Hippocampal formation (tissue), 2 donors: ENCODE data around the gene THSD4.
"Not testable (repeated sequence)": the region's sequence is repeated elsewhere in the genome, so short reads cannot be mapped to it uniquely, and the experiment has no call there.

Source experiments
- DNase-seq, 2 donors: peaks; one replicate each; lab custom pipeline; 2025; lab: John Stamatoyannopoulos, UW

THSD4 gene

DNA sequence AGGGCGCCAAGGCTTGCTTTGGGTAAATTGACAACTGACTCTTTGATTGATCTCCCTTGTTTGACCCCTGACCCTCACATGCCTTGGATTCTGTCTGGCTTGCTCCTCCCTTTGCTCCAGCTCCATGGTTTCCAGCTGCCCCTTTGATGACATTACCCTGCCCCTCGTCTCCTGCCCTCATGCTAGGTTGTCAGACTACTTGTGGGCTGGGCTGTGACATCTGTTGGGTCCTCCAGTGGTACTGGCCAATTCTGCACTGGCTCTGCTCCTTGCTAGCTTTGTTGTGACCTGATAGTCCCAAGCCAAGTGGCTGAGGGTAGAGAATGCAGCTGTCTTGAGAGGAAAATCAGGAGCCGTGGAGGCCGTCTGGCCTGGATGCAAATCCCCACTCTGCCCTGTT lies 6.2 kb downstream of the THSD4 start:
- no peak for DNase-seq

GRCh38 chr15:71124937-71125790 lies 9.9 kb downstream of the THSD4 start:
- DNase-seq, result no peak

- DNase-seq, result no peak
Observed at GRCh38 chr15:71125831-71126450, 10.7 kb downstream of the THSD4 start.

DNA sequence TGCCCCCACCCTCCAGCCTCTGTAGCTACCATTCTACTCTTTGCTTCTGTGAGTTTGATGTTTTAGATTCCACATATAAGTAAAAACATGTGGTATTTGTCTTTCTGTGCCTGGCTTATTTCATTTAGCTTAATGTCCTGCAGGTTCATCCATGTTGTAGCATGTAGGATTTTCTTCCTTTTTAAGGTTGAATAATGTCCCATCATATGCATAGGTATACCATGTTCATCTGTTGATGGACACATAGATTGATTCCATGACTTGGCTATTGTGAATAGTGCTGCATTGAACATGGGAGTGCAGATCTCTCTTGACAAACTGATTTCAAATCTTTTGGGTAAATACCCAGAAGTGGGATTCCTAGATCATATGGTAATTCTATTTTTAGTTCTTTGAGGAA lies 11.8 kb downstream of the THSD4 start:
- DNase-seq, result no peak

DNA sequence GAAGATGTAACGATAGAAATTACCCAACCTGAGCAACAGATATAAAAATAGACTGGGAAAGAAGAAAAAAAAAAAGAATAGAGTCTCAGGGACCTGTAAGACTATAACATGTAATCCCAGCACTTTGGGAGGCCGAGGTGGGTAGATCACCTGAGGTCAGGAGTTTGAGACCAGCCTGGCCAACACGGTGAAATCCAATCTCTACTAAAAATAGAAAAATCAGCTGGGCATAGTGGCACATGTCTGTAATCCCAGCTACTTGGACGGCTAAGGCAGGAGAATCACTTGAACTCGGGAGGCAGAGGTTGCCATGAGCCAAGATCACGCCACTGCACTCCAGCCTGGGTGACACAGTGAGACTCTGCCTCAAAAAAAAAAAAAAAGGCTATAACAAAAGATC lies 12.9 kb downstream of the THSD4 start:
- not testable (repeated sequence) for DNase-seq

GRCh38 chr15:71128939-71129562 lies 13.8 kb downstream of the THSD4 start:
- DNase-seq, result no peak

DNA sequence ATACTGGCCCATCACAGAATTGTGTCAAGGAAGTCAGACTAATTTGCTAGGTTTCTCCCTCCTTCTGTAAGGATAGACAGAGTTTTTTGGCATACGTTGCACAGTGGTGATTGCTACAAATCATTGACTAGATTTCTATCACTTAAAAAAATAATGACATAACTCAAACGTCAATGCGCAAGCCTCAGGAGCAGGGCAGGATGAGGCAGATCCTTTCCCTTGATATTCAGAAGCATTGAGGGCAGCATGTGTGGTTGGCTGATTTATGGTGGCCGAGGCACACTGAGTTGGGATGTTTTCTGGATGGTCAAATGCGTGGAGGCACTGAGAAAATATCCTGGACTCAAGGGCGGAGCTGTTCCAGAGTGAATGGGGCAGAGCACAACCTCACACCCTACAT lies 14.4 kb downstream of the THSD4 start:
- DNase-seq, result no peak

- DNase-seq, result no peak
Observed at GRCh38 chr15:71131601-71132362, 16.5 kb downstream of the THSD4 start.

GRCh38 chr15:71133747-71134472 lies 18.6 kb downstream of the THSD4 start:
- DNase-seq, result no peak

- DNase-seq, result no peak
Observed at GRCh38 chr15:71136159-71136783, 21.0 kb downstream of the THSD4 start.

GRCh38 chr15:71136793-71137518 lies 21.7 kb downstream of the THSD4 start:
- DNase-seq, result no peak

DNA sequence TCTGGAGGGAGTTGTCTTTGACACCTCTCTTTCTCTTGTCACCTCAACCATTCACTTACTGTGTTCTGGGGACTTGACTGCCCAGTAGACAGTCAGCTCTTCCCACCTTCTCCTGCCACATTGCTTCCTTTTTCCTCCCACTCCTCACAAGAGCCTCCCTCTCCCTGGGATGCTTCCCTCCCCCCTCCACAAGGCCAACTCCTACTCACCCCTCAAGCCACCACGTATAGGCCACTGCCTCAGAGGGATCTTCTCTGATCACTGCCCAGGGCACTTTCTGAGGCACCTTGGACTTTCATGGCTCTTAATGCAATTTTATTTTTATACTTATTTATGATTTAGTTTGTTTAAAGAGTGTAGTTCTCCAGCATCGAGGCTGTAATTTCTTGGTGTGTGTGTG lies 23.2 kb downstream of the THSD4 start:
- no peak for DNase-seq

DNA sequence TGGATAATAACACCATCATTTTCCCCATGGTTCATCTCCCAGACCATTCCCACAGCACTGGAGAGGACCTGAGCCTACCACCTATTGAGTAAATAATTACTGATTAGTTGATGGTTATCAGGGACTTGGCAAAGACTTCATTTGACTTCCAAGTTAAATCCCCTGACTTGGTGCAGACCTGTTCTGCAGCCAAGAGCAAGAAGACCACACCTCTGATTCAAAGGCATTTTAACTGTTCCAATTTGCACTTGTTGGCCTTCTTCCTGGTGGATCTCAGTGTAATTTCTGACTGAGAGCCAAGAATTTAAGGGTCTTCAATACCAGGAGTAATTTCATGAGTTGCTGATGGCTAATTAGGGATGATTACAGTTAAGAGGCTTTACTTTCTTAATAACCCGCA lies 24.0 kb downstream of the THSD4 start:
- DNase-seq, result no peak

- no peak for DNase-seq
Observed at GRCh38 chr15:71141572-71141971, 26.3 kb downstream of the THSD4 start.

DNA sequence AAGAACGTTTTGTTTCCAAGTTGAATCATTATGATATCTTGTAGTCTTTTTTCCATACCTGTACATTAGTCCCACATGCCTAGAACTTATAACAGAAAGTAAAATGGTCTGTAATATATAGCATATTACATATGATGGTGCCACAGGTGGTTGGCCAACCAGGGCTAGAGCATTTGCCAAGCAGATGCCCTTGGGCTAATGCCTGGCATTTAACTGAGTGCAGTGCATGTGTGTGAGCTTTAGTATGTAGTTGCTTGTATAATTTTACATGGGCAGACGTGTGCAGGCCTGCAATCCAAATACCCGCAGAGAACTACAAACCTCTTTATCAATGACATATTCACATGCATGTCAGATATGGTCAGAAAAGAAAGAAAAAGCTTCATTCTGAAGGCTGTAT lies 27.5 kb downstream of the THSD4 start:
- no peak for DNase-seq

DNA sequence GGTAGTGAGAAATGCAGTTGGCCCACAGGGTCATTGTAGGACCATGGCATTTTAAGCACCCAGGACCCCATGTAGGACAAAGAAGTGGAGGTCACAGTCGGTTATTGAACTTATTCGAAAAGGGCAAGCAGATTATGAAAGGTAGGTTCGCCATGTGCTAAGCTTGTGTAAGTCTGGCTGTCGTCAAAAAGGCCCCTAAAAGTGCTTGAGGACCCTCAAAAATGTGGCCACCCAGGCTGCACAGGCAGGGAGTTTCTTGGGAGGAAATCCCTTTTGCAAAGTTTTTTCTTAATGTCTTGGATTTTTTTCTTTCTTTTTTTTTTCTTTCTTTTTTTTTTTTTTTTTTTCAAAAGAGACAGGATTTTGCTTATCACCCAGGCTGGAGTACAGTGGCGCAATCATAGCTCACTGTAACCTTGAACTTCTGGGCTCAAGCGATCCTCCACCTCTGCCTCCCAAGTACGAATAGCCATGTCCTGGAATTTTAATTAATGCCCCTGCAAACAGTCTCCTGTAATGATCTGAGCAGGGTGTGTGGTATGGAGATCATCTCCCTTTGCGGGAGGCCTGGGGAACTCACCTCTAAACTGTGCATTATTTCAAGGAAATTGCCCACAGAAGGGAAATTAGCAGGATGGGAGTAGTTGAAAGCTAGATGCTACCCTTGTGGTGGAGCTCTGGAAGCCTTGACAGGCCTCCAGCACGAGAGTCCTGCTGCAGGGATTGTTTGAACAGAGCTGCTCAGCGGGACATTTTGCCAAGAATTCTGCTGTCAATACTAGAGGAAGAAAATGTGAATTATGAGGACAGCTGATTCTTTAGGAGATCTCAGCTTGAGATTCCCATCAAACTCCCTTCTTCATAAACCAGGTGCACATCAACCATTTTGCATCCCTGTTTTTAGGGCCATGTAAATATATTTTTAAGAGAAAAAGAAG lies 28.4 kb downstream of the THSD4 start:
- DNase-seq, result no peak

DNA sequence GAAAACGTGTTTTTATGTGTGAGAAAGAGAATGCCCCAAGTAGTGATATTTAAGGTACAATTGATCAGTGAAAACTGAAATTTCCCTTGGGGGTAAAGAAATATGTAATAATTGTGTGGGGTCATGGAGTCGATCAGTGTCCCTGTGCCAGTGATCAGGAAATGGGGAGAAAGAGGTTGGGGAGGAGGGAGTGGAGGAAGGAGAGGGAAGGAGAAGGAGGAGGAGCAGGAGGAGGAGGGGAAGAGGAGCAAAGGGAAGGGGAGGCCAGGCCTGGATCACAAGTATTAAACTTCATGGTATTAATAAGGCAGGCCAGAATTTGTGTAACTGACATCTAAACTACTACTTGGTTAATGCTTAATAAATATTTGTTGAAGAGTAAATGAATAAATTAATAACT lies 30.4 kb downstream of the THSD4 start:
- no peak for DNase-seq

- DNase-seq, result no peak
Observed at GRCh38 chr15:71146580-71146982, 31.3 kb downstream of the THSD4 start.

GRCh38 chr15:71148048-71148447 lies 32.8 kb downstream of the THSD4 start:
- no peak for DNase-seq
